Vagina (tissue), 2 donors: Measurements from ENCODE around the gene RAB44. TPM values are rescaled to one million over a fixed set of nuclear protein-coding genes. Genes with fewer than 3 reads are reported as not detected.

Source experiments
- DNase-seq, 2 donors: peaks; one replicate each; pipeline ENCODE4 v3.0.0-alpha.2; 2017; ENCODE audit errors: extremely low spot score in 2 of 2
- H3K27ac ChIP-seq: fragments of 200-600 bp; sonication (generic); one replicate; pipeline ENCODE4 v1.5.1; 2019
- H3K27me3 ChIP-seq: fragments of 200-600 bp; sonication (generic); one replicate; pipeline ENCODE4 v1.5.1; 2019
- H3K36me3 ChIP-seq, 2 donors: fragments of 200-600 bp; sonication (generic); one replicate each; pipeline ENCODE4 v1.5.1; 2017 to 2019
- H3K4me1 ChIP-seq: fragments of 200-600 bp; sonication (generic); one replicate; pipeline ENCODE4 v1.5.1; 2019
- H3K4me3 ChIP-seq, 2 donors: fragments of 200-600 bp; sonication (generic); 1 replicate in 1 of 2; 2 replicates in 1 of 2; pipeline ENCODE4 v1.5.1; 2016 to 2019
- H3K9me3 ChIP-seq: fragments of 200-600 bp; sonication (generic); one replicate; pipeline ENCODE4 v1.5.1; 2019
- POLR2A ChIP-seq, 2 donors: fragments of 450-650 bp; IDR thresholded peaks; one replicate each; pipeline ENCODE4 v1.6.1; 2017; ENCODE audit warnings: antibody characterized with exemption in 2 of 2, mild to moderate bottlenecking in 2 of 2, moderate library complexity in 2 of 2
- POLR2AphosphoS5 ChIP-seq, 2 donors: sonication (generic); formaldehyde crosslinking; IDR thresholded peaks; one replicate each; pipeline ENCODE4 v1.9.0; 2017; ENCODE audit warnings: antibody characterized with exemption in 2 of 2, mild to moderate bottlenecking in 2 of 2, low read depth in 1 of 2; ENCODE audit not compliant: insufficient read depth in 1 of 2
- intact Hi-C: fragments of 100-400 bp; cut with DNase I; formaldehyde crosslinking; loops from one replicate; pipeline ENCODE4 v1.15.1; 2023
- total RNA-seq: library from RNA; depleted of rRNA; stranded (reverse); fragments of >200 nt; gene quantifications from one replicate; pipeline ENCODE4 v1.2.3, GENCODE V29; 2016
- TF ChIP-seq, protein P1 (sequence below), 3 experiments: fragments of 450-650 bp in 2 of 3; fragments of 200-600 bp in 1 of 3; sonication (generic) in 1 of 3; IDR thresholded peaks; one replicate each; pipeline ENCODE4 v1.5.1; 2017 to 2019; ENCODE audit warnings: antibody characterized with exemption in 3 of 3, mild to moderate bottlenecking in 2 of 3, moderate library complexity in 2 of 3

Gene RAB44
- total RNA-seq, 1 donor from 2014 or later = 0.49 TPM

DNA sequence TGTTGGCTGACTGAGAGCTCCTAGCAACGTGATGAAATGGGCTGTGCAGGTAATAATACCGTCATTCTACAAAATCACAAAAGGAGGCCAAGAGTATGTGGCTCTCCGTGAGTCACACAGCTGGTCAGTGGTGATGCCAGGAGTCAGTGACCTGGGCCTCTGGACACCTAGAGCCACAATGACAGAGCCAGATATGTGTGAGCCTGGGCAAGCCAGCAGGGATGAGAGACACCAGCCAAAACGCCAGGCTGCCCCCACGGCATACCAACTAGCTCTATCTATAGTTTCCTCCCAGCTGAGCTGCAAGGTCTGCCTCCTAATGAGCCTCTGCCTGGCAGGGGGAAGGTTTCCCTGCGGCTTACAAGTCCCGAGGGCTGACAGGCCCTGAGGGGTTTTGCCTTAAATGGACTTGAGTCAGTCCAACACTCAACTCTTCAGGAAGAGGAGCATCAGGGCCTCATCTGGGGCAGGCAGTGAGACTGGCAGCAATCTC is 71.6 kb downstream of the RAB44 start:
- H3K36me3 ChIP-seq = no peaks in the 10 kb centered on the region
- TF ChIP-seq POLR2A (IDR thresholded peaks at IDR 0.05) (no peak), POLR2AphosphoS5 (IDR thresholded peaks at IDR 0.05; ENCODE audit: insufficient read depth in 1 of 2, low read depth in 1 of 2) (no peak)
- TF ChIP-seq, protein P1, sequence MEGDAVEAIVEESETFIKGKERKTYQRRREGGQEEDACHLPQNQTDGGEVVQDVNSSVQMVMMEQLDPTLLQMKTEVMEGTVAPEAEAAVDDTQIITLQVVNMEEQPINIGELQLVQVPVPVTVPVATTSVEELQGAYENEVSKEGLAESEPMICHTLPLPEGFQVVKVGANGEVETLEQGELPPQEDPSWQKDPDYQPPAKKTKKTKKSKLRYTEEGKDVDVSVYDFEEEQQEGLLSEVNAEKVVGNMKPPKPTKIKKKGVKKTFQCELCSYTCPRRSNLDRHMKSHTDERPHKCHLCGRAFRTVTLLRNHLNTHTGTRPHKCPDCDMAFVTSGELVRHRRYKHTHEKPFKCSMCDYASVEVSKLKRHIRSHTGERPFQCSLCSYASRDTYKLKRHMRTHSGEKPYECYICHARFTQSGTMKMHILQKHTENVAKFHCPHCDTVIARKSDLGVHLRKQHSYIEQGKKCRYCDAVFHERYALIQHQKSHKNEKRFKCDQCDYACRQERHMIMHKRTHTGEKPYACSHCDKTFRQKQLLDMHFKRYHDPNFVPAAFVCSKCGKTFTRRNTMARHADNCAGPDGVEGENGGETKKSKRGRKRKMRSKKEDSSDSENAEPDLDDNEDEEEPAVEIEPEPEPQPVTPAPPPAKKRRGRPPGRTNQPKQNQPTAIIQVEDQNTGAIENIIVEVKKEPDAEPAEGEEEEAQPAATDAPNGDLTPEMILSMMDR (IDR thresholded peaks at IDR 0.05) = no peak
- H3K27ac ChIP-seq = peak overlapping the region; percentile 23
- no peaks in the 10 kb centered on the region for H3K27me3 ChIP-seq
- DNase-seq = no peak
- H3K4me3 ChIP-seq = no peak overlapping the region
- peaks cover 26% of the 10 kb centered on the region for H3K4me1 ChIP-seq
- intact Hi-C loops = loop anchor here (10.0 kb wide), 1 partner anchor 216 kb away; the partner anchor contains the start of gene MTCH1
- H3K9me3 ChIP-seq = no peaks in the 10 kb centered on the region

GRCh38 chr6:36769676-36770499 is 72.3 kb downstream of the RAB44 start:
- H3K36me3 ChIP-seq = no peaks in the 10 kb centered on the region
- H3K9me3 ChIP-seq = no peaks in the 10 kb centered on the region
- no peaks in the 10 kb centered on the region for H3K27me3 ChIP-seq
- H3K4me1 ChIP-seq = peaks cover 26% of the 10 kb centered on the region
- no peak for DNase-seq
- intact Hi-C loops = loop anchor here (10.0 kb wide), 1 partner anchor 215 kb away; the partner anchor contains the start of gene MTCH1
- H3K4me3 ChIP-seq = no peak overlapping the region
- TF ChIP-seq, protein P1 (IDR thresholded peaks at IDR 0.05) = no peak
- TF ChIP-seq POLR2AphosphoS5 (IDR thresholded peaks at IDR 0.05; ENCODE audit: insufficient read depth in 1 of 2, low read depth in 1 of 2) = no peak
- TF ChIP-seq POLR2A (IDR thresholded peaks at IDR 0.05) = no peak
- no peak overlapping the region for H3K27ac ChIP-seq

DNA sequence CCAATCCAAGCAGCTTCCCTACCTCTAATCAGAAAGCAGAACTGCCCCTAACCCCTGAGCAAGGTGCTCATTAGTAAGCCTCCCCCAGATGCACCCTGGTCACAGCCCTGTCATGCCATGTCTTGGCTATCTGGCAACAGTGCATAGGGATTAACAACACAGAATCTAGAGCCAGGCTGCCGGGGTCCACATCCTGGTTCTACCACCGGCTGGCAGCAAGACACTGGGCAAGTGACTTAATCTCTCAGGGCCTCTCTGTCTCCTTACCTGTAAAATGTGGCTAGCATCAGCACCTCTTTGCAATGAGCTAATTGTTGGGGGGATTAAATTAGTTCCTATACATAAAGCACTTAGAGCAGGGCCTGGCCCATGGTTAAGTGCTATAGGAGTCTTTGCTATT is 73.5 kb downstream of the RAB44 start:
- intact Hi-C loops = no loop called here
- Histone ChIP-seq H3K36me3 (no peaks in the 10 kb centered on the region), H3K27ac (no peak overlapping the region), H3K9me3 (no peaks in the 10 kb centered on the region), H3K27me3 (no peaks in the 10 kb centered on the region), H3K4me1 (peaks cover 16% of the 10 kb centered on the region), H3K4me3 (no peak overlapping the region)
- TF ChIP-seq, protein P1 (IDR thresholded peaks at IDR 0.05) = no peak
- TF ChIP-seq POLR2AphosphoS5 (IDR thresholded peaks at IDR 0.05; ENCODE audit: insufficient read depth in 1 of 2, low read depth in 1 of 2) = no peak
- no peak for TF ChIP-seq POLR2A (IDR thresholded peaks at IDR 0.05)
- DNase-seq = no peak

GRCh38 chr6:36772397-36772796 is 74.8 kb downstream of the RAB44 start:
- DNase-seq = no peak
- H3K27ac ChIP-seq = no peak overlapping the region
- no peaks in the 10 kb centered on the region for H3K36me3 ChIP-seq
- no peak overlapping the region for H3K4me3 ChIP-seq
- no peaks in the 10 kb centered on the region for H3K9me3 ChIP-seq
- H3K27me3 ChIP-seq = no peaks in the 10 kb centered on the region
- H3K4me1 ChIP-seq = peaks cover 16% of the 10 kb centered on the region
- TF ChIP-seq POLR2A (IDR thresholded peaks at IDR 0.05) (no peak), POLR2AphosphoS5 (IDR thresholded peaks at IDR 0.05; ENCODE audit: insufficient read depth in 1 of 2, low read depth in 1 of 2) (no peak)
- TF ChIP-seq, protein P1 (IDR thresholded peaks at IDR 0.05) = no peak
- intact Hi-C loops = no loop called here

GRCh38 chr6:36774331-36774730 is 76.7 kb downstream of the RAB44 start:
- no peaks in the 10 kb centered on the region for H3K36me3 ChIP-seq
- no peak for DNase-seq
- no peak overlapping the region for H3K27ac ChIP-seq
- H3K4me1 ChIP-seq = peaks cover 11% of the 10 kb centered on the region
- no peak for TF ChIP-seq POLR2A (IDR thresholded peaks at IDR 0.05)
- no peaks in the 10 kb centered on the region for H3K9me3 ChIP-seq
- H3K4me3 ChIP-seq = no peak overlapping the region
- intact Hi-C loops = no loop called here
- no peaks in the 10 kb centered on the region for H3K27me3 ChIP-seq
